K562 (cell line): ENCODE data around the gene HRC. TPM values are rescaled to one million over a fixed set of nuclear protein-coding genes. Genes with fewer than 3 reads are reported as not detected.

ENCODE experiments used
- COPS2 ChIP-seq: fragments of 450-650 bp; conservative IDR thresholded peaks from 2 replicates; pipeline ENCODE4 v1.6.1; 2016; ENCODE audit warnings: mild to moderate bottlenecking, moderate library complexity
- HNRNPK ChIP-seq: fragments of 200-400 bp; formaldehyde crosslinking; IDR thresholded peaks from one replicate; pipeline ENCODE4 v1.6.1; 2018; ENCODE audit warnings: mild to moderate bottlenecking, low read depth, low read length; ENCODE audit not compliant: poor library complexity, severe bottlenecking
- KDM2B ChIP-seq: fragments of 250-450 bp; sonication (Bioruptor Pico); IDR thresholded peaks from 2 replicates; pipeline ENCODE4 v1.8.0; 2021; ENCODE audit warnings: mild to moderate bottlenecking, moderate library complexity
- L3MBTL2 ChIP-seq: fragments of 450-650 bp; IDR thresholded peaks from 2 replicates; pipeline ENCODE4 v1.6.1; 2016; ENCODE audit warnings: mild to moderate bottlenecking, moderate library complexity
- LCOR ChIP-seq: sonication (generic); formaldehyde crosslinking; IDR thresholded peaks from 2 replicates; pipeline ENCODE4 v1.8.0; 2022; ENCODE audit warnings: mild to moderate bottlenecking, missing genetic modification reagents
- NRF1 ChIP-seq, 2 experiments: fragments of 450-650 bp; IDR thresholded peaks in 1 of 2; conservative IDR thresholded peaks in 1 of 2; 2 replicates each; pipeline ENCODE4 v1.6.1; 2014; ENCODE audit warnings: mild to moderate bottlenecking in 2 of 2
- SAFB2 ChIP-seq: fragments of 200-400 bp; formaldehyde crosslinking; IDR thresholded peaks from 2 replicates; pipeline ENCODE4 v1.6.1; 2018; ENCODE audit warnings: borderline replicate concordance, low read length, low read depth, moderate library complexity; ENCODE audit not compliant: severe bottlenecking
- SMAD3 ChIP-seq: fragments of 450-650 bp; formaldehyde crosslinking; conservative IDR thresholded peaks from 2 replicates; pipeline ENCODE4 v1.4.0; 2020; ENCODE audit warnings: mild to moderate bottlenecking
- SMARCE1 ChIP-seq: fragments of 450-650 bp; IDR thresholded peaks from 2 replicates; pipeline ENCODE4 v1.7.1; 2016; ENCODE audit warnings: mild to moderate bottlenecking
- SRF ChIP-seq, 2 experiments: fragments of 250-450, 450-650 bp in 1 of 2; sonication (Bioruptor Pico) in 1 of 2; sonication (generic) in 1 of 2; formaldehyde crosslinking; IDR thresholded peaks; 2 replicates each; pipeline versions ENCODE4 v1.5.0 to v1.5.1; 2020 to 2022; ENCODE audit warnings: mild to moderate bottlenecking in 1 of 2, missing genetic modification reagents in 1 of 2
- ZC3H8 ChIP-seq: fragments of 450-650 bp; IDR thresholded peaks from 2 replicates; pipeline ENCODE4 v1.6.1; 2017
- ZEB2 ChIP-seq: fragments of 450-650 bp; IDR thresholded peaks from 2 replicates; pipeline ENCODE4 v1.6.1; 2016
- ZNF3 ChIP-seq: fragments of 250-450 bp; sonication (Bioruptor Pico); IDR thresholded peaks from 2 replicates; pipeline ENCODE4 v1.5.0; 2021; ENCODE audit warnings: mild to moderate bottlenecking, moderate library complexity
- ZNF324 ChIP-seq: fragments of 250-450 bp; sonication (Bioruptor Pico); IDR thresholded peaks from 2 replicates; pipeline ENCODE4 v1.4.0; 2020; ENCODE audit warnings: mild to moderate bottlenecking
- ZNF561 ChIP-seq: fragments of 450-650 bp; formaldehyde crosslinking; conservative IDR thresholded peaks from 2 replicates; pipeline ENCODE4 v1.4.0; 2020; ENCODE audit warnings: mild to moderate bottlenecking, moderate library complexity
- polyA plus RNA-seq, 8 experiments: library from polyadenylated mRNA; depleted of rRNA in 4 of 8; stranded (reverse) in 5 of 8; unstranded in 3 of 8; fragments of >200 nt; fragmentation: Nextera tagmentation in 2 of 8; fragmentation: Illumina TruSeq in 1 of 8; extraction: Ambion mirVana in 2 of 8; extraction: Trizol in 1 of 8; gene quantifications; 2 replicates each; pipeline versions ENCODE4 v1.2.1 to v1.2.3, GENCODE V29; 2011 to 2014; ENCODE audit warnings: inconsistent platforms in 1 of 8, missing spikeins in 1 of 8
- total RNA-seq, 7 experiments: library from RNA; depleted of rRNA in 6 of 7; stranded (reverse); fragments of >200 nt in 6 of 7; fragmentation: Illumina TruSeq in 2 of 7; extraction: Trizol in 2 of 7; gene quantifications; 2 replicates each; pipeline versions ENCODE4 v1.2.1 to v1.2.3, GENCODE V29; 2011 to 2021; ENCODE audit warnings: low replicate concordance in 1 of 7
- TF ChIP-seq, protein P1 (sequence below): sonication (generic); formaldehyde crosslinking; IDR thresholded peaks from 2 replicates; pipeline ENCODE4 v1.4.0; 2020; ENCODE audit warnings: mild to moderate bottlenecking, missing genetic modification reagents
- TF ChIP-seq, protein P2 (sequence below), 2 experiments: fragments of 450-650 bp in 1 of 2; IDR thresholded peaks; 2 replicates each; pipeline ENCODE4 v1.6.1; 2011 to 2017; ENCODE audit warnings: low read depth in 2 of 2, antibody characterized with exemption in 1 of 2, borderline replicate concordance in 1 of 2, low read length in 1 of 2, mild to moderate bottlenecking in 1 of 2, mixed read lengths in 1 of 2; ENCODE audit not compliant: control insufficient read depth in 1 of 2
- TF ChIP-seq, protein P3 (sequence below): sonication (generic); formaldehyde crosslinking; IDR thresholded peaks from 2 replicates; pipeline ENCODE4 v1.8.0; 2022; ENCODE audit warnings: mild to moderate bottlenecking, missing genetic modification reagents, borderline replicate concordance
- TF ChIP-seq, protein P4 (sequence below): fragments of 450-650 bp; formaldehyde crosslinking; IDR thresholded peaks from 2 replicates; pipeline ENCODE4 v1.4.0; 2020; ENCODE audit warnings: mild to moderate bottlenecking, moderate library complexity

The HRC gene
- total and polyA plus RNA-seq, 9 of the 15 experiments (the other 6 are each of a cell fraction or from before 2014, with no cell fraction given): 0.66 to 18.7 (median 13.1) TPM

DNA sequence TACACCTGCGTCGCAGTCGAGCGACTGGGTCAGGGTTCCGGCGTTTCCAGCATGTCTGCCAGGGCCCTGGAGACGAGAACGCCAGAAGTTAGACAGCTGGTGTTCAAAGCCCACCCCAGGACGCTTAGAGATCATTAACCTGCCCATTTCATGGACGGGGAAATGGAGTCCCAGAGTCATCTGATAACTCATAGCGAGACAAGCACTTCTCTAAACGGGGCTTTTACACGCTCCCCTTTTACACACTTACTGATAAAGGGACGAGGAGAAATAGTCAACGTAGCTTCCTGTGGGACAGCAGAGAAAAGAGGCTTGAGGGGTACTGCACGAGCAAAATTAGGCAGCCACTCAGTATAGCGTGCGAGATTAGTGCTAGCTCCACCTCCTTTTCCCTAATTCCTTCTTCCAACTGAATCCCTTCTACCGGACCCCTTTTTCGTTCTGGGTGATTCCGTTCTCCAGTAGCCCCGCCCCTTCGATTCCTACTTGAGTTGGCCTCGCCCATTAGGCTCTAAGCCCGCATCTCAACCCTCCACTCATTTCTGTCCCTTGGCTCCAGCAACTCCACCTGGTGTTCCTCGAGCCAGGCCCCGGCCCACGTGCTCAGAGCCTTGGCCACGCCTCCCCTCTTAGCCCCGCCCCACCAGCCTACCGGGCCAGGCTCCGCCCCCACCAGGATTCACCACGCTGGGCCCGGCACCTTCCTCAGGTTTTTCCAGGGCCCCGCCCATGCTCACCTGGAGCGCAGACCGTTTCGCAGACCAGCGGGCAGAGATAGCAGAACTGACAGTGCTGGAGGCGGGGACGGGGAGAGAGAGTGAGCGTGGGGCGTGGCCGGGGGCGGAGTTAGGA lies 3.7 kb downstream of the HRC start (continued):
- TF ChIP-seq ZNF324 (CRISPR knock-in tag) (no peak), ZNF561 (CRISPR knock-in tag) (no peak), ZEB2 (peak; percentile 91), SAFB2 (no peak), SMARCE1 (peak; percentile 14; the same call in 1 of the 2 replicates), ZNF3 (CRISPR knock-in tag) (no peak), COPS2 (no peak), L3MBTL2 (peak; percentile 98), ZC3H8 (no peak), SMAD3 (no peak), SRF (CRISPR knock-in tag; IDR thresholded peaks at IDR 0.05) (no peak), NRF1 (conservative IDR thresholded peaks at IDR 0.05 in 1 of 2, IDR thresholded peaks at IDR 0.05 in 1 of 2) (peak; percentile 73 to 77), HNRNPK (no peak), KDM2B (CRISPR knock-in tag) (no peak), LCOR (CRISPR knock-in tag) (peak; percentile 66; the same call in 1 of the 2 replicates)
- TF ChIP-seq, protein P1, sequence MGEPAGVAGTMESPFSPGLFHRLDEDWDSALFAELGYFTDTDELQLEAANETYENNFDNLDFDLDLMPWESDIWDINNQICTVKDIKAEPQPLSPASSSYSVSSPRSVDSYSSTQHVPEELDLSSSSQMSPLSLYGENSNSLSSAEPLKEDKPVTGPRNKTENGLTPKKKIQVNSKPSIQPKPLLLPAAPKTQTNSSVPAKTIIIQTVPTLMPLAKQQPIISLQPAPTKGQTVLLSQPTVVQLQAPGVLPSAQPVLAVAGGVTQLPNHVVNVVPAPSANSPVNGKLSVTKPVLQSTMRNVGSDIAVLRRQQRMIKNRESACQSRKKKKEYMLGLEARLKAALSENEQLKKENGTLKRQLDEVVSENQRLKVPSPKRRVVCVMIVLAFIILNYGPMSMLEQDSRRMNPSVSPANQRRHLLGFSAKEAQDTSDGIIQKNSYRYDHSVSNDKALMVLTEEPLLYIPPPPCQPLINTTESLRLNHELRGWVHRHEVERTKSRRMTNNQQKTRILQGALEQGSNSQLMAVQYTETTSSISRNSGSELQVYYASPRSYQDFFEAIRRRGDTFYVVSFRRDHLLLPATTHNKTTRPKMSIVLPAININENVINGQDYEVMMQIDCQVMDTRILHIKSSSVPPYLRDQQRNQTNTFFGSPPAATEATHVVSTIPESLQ: 0 out of 2 replicates have a peak, but pooled peaks have one; percentile 67
- TF ChIP-seq, protein P2, sequence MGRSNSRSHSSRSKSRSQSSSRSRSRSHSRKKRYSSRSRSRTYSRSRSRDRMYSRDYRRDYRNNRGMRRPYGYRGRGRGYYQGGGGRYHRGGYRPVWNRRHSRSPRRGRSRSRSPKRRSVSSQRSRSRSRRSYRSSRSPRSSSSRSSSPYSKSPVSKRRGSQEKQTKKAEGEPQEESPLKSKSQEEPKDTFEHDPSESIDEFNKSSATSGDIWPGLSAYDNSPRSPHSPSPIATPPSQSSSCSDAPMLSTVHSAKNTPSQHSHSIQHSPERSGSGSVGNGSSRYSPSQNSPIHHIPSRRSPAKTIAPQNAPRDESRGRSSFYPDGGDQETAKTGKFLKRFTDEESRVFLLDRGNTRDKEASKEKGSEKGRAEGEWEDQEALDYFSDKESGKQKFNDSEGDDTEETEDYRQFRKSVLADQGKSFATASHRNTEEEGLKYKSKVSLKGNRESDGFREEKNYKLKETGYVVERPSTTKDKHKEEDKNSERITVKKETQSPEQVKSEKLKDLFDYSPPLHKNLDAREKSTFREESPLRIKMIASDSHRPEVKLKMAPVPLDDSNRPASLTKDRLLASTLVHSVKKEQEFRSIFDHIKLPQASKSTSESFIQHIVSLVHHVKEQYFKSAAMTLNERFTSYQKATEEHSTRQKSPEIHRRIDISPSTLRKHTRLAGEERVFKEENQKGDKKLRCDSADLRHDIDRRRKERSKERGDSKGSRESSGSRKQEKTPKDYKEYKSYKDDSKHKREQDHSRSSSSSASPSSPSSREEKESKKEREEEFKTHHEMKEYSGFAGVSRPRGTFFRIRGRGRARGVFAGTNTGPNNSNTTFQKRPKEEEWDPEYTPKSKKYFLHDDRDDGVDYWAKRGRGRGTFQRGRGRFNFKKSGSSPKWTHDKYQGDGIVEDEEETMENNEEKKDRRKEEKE (IDR thresholded peaks at IDR 0.05; ENCODE audit: borderline replicate concordance in 1 of 2, control insufficient read depth in 1 of 2, low read depth in 2 of 2, low read length in 1 of 2): no peak
- TF ChIP-seq, protein P3, sequence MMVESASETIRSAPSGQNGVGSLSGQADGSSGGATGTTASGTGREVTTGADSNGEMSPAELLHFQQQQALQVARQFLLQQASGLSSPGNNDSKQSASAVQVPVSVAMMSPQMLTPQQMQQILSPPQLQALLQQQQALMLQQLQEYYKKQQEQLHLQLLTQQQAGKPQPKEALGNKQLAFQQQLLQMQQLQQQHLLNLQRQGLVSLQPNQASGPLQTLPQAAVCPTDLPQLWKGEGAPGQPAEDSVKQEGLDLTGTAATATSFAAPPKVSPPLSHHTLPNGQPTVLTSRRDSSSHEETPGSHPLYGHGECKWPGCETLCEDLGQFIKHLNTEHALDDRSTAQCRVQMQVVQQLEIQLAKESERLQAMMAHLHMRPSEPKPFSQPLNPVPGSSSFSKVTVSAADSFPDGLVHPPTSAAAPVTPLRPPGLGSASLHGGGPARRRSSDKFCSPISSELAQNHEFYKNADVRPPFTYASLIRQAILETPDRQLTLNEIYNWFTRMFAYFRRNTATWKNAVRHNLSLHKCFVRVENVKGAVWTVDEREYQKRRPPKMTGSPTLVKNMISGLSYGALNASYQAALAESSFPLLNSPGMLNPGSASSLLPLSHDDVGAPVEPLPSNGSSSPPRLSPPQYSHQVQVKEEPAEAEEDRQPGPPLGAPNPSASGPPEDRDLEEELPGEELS (CRISPR knock-in tag): 0 out of 2 replicates have a peak, but pooled peaks have one; percentile 57
- TF ChIP-seq, protein P4, sequence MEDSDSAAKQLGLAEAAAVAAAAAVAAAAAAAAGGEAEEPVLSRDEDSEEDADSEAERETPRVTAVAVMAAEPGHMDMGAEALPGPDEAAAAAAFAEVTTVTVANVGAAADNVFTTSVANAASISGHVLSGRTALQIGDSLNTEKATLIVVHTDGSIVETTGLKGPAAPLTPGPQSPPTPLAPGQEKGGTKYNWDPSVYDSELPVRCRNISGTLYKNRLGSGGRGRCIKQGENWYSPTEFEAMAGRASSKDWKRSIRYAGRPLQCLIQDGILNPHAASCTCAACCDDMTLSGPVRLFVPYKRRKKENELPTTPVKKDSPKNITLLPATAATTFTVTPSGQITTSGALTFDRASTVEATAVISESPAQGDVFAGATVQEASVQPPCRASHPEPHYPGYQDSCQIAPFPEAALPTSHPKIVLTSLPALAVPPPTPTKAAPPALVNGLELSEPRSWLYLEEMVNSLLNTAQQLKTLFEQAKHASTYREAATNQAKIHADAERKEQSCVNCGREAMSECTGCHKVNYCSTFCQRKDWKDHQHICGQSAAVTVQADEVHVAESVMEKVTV: no peak
